ENCODE measurements around the gene AGFG1. TPM values are rescaled to one million over a fixed set of nuclear protein-coding genes. Genes with fewer than 3 reads are reported as not detected.
A peak's percentile ranks its signal among the peaks of the same experiment; 100 is the strongest.

The AGFG1 gene
- total and polyA plus RNA-seq, 5 donors: 21.5 to 65.3 (median 50.3) TPM

GRCh38 chr2:227477291-227477690, 5.3 kb downstream of the AGFG1 start:
- 88% methylated on average over 4 of the region's 4 CpGs for WGBS
- DNase-seq: no peak
- Histone ChIP-seq H3K27me3 (ENCODE audit: control insufficient read depth, insufficient read depth) (no peaks in the 10 kb centered on the region), H3K27ac (ENCODE audit: low read length) (no peak overlapping the region), H3K4me1 (ENCODE audit: control insufficient read depth, insufficient read depth, low read length) (peaks cover 2% of the 10 kb centered on the region), H3K4me3 (ENCODE audit: low read length) (no peak overlapping the region), H3K9me3 (ENCODE audit: control insufficient read depth, low read length) (no peaks in the 10 kb centered on the region)
- intact Hi-C loops (cut with DNase I): loop anchor here in 2 of 4 donors (10.0 kb wide), 2 partner anchors 72 to 288 kb away; no protein-coding TSS in a partner anchor
- ATAC-seq: no peak

- H3K27ac ChIP-seq (ENCODE audit: low read length): no peak overlapping the region
- no peaks in the 10 kb centered on the region for H3K9me3 ChIP-seq (ENCODE audit: control insufficient read depth, low read length)
- no peak overlapping the region for H3K4me3 ChIP-seq (ENCODE audit: low read length)
- DNase-seq (no peak), ATAC-seq (peak in 1 of 2 donors; percentile 60)
- WGBS: 51% methylated on average over 2 of the region's 2 CpGs
- intact Hi-C loops (cut with DNase I): loop anchor here in 2 of 4 donors (10.0 kb wide), 2 partner anchors 75 to 285 kb away; no protein-coding TSS in a partner anchor
- no peaks in the 10 kb centered on the region for H3K4me1 ChIP-seq (ENCODE audit: control insufficient read depth, insufficient read depth, low read length)
- no peaks in the 10 kb centered on the region for H3K27me3 ChIP-seq (ENCODE audit: control insufficient read depth, insufficient read depth)
Measured at GRCh38 chr2:227479865-227480475, 8.0 kb downstream of the AGFG1 start.

GRCh38 chr2:227480528-227480927, 8.6 kb downstream of the AGFG1 start:
- intact Hi-C loops (cut with DNase I): no loop called here
- no peaks in the 10 kb centered on the region for H3K9me3 ChIP-seq (ENCODE audit: control insufficient read depth, low read length)
- H3K4me3 ChIP-seq (ENCODE audit: low read length): no peak overlapping the region
- ATAC-seq: no peak
- no peak for DNase-seq
- no peaks in the 10 kb centered on the region for H3K4me1 ChIP-seq (ENCODE audit: control insufficient read depth, insufficient read depth, low read length)
- H3K27me3 ChIP-seq (ENCODE audit: control insufficient read depth, insufficient read depth): no peaks in the 10 kb centered on the region
- H3K27ac ChIP-seq (ENCODE audit: low read length): no peak overlapping the region
- 76% methylated on average over 2 of the region's 2 CpGs for WGBS

GRCh38 chr2:227482638-227483340, 10.8 kb downstream of the AGFG1 start:
- Histone ChIP-seq H3K27me3 (ENCODE audit: control insufficient read depth, insufficient read depth) (no peaks in the 10 kb centered on the region), H3K4me3 (ENCODE audit: low read length) (no peak overlapping the region), H3K9me3 (ENCODE audit: control insufficient read depth, low read length) (no peaks in the 10 kb centered on the region), H3K4me1 (ENCODE audit: control insufficient read depth, insufficient read depth, low read length) (no peaks in the 10 kb centered on the region), H3K27ac (ENCODE audit: low read length) (no peak overlapping the region)
- 76% methylated on average over 1 of the region's 1 CpG for WGBS
- intact Hi-C loops (cut with DNase I): no loop called here
- ATAC-seq: no peak
- DNase-seq: no peak

- no peak overlapping the region for H3K4me3 ChIP-seq (ENCODE audit: low read length)
- no peaks in the 10 kb centered on the region for H3K9me3 ChIP-seq (ENCODE audit: control insufficient read depth, low read length)
- no peaks in the 10 kb centered on the region for H3K4me1 ChIP-seq (ENCODE audit: control insufficient read depth, insufficient read depth, low read length)
- 100% methylated on average over 1 of the region's 1 CpG for WGBS
- no peak for DNase-seq
- H3K27me3 ChIP-seq (ENCODE audit: control insufficient read depth, insufficient read depth): no peaks in the 10 kb centered on the region
- intact Hi-C loops (cut with DNase I): no loop called here
- no peak overlapping the region for H3K27ac ChIP-seq (ENCODE audit: low read length)
- no peak for ATAC-seq
Measured at GRCh38 chr2:227485429-227485828, 13.5 kb downstream of the AGFG1 start.

GRCh38 chr2:227486688-227487087, 14.7 kb downstream of the AGFG1 start:
- no peaks in the 10 kb centered on the region for H3K9me3 ChIP-seq (ENCODE audit: control insufficient read depth, low read length)
- H3K4me1 ChIP-seq (ENCODE audit: control insufficient read depth, insufficient read depth, low read length): no peaks in the 10 kb centered on the region
- no peak overlapping the region for H3K4me3 ChIP-seq (ENCODE audit: low read length)
- WGBS: 70% methylated on average over 2 of the region's 2 CpGs
- no peak overlapping the region for H3K27ac ChIP-seq (ENCODE audit: low read length)
- ATAC-seq: no peak
- H3K27me3 ChIP-seq (ENCODE audit: control insufficient read depth, insufficient read depth): no peaks in the 10 kb centered on the region
- intact Hi-C loops (cut with DNase I): no loop called here
- no peak for DNase-seq

- H3K27me3 ChIP-seq (ENCODE audit: control insufficient read depth, insufficient read depth): no peaks in the 10 kb centered on the region
- WGBS: 87% methylated on average over 3 of the region's 3 CpGs
- DNase-seq (no peak), ATAC-seq (no peak)
- intact Hi-C loops (cut with DNase I): no loop called here
- H3K4me3 ChIP-seq (ENCODE audit: low read length): no peak overlapping the region
- H3K9me3 ChIP-seq (ENCODE audit: control insufficient read depth, low read length): no peaks in the 10 kb centered on the region
- H3K4me1 ChIP-seq (ENCODE audit: control insufficient read depth, insufficient read depth, low read length): no peaks in the 10 kb centered on the region
- H3K27ac ChIP-seq (ENCODE audit: low read length): no peak overlapping the region
Measured at GRCh38 chr2:227488045-227488444, 16.1 kb downstream of the AGFG1 start.

- DNase-seq (no peak), ATAC-seq (no peak)
- intact Hi-C loops (cut with DNase I): no loop called here
- no peak overlapping the region for H3K27ac ChIP-seq (ENCODE audit: low read length)
- H3K27me3 ChIP-seq (ENCODE audit: control insufficient read depth, insufficient read depth): no peaks in the 10 kb centered on the region
- 52% methylated on average over 3 of the region's 3 CpGs for WGBS
- no peaks in the 10 kb centered on the region for H3K9me3 ChIP-seq (ENCODE audit: control insufficient read depth, low read length)
- H3K4me1 ChIP-seq (ENCODE audit: control insufficient read depth, insufficient read depth, low read length): no peaks in the 10 kb centered on the region
- no peak overlapping the region for H3K4me3 ChIP-seq (ENCODE audit: low read length)
Measured at GRCh38 chr2:227491386-227491785, 19.4 kb downstream of the AGFG1 start.

- H3K27ac ChIP-seq (ENCODE audit: low read length): no peak overlapping the region
- H3K4me3 ChIP-seq (ENCODE audit: low read length): no peak overlapping the region
- no peaks in the 10 kb centered on the region for H3K27me3 ChIP-seq (ENCODE audit: control insufficient read depth, insufficient read depth)
- DNase-seq (no peak), ATAC-seq (no peak)
- H3K4me1 ChIP-seq (ENCODE audit: control insufficient read depth, insufficient read depth, low read length): no peaks in the 10 kb centered on the region
- 88% methylated on average over 2 of the region's 2 CpGs for WGBS
- intact Hi-C loops (cut with DNase I): no loop called here
- H3K9me3 ChIP-seq (ENCODE audit: control insufficient read depth, low read length): no peaks in the 10 kb centered on the region
Measured at GRCh38 chr2:227493524-227493923, 21.6 kb downstream of the AGFG1 start.

GRCh38 chr2:227497158-227497557, 25.2 kb downstream of the AGFG1 start:
- ATAC-seq (no peak), DNase-seq (no peak)
- H3K9me3 ChIP-seq (ENCODE audit: control insufficient read depth, low read length): no peaks in the 10 kb centered on the region
- H3K4me3 ChIP-seq (ENCODE audit: low read length): no peak overlapping the region
- WGBS: 72% methylated on average over 2 of the region's 2 CpGs
- H3K4me1 ChIP-seq (ENCODE audit: control insufficient read depth, insufficient read depth, low read length): peaks cover 6% of the 10 kb centered on the region
- H3K27ac ChIP-seq (ENCODE audit: low read length): no peak overlapping the region
- H3K27me3 ChIP-seq (ENCODE audit: control insufficient read depth, insufficient read depth): no peaks in the 10 kb centered on the region
- intact Hi-C loops (cut with DNase I): no loop called here

GRCh38 chr2:227499627-227500300, 27.8 kb downstream of the AGFG1 start:
- H3K27me3 ChIP-seq (ENCODE audit: control insufficient read depth, insufficient read depth): no peaks in the 10 kb centered on the region
- intact Hi-C loops (cut with DNase I): no loop called here
- DNase-seq (no peak), ATAC-seq (no peak)
- WGBS: 89% methylated on average over 6 of the region's 6 CpGs
- peaks cover 10% of the 10 kb centered on the region for H3K4me1 ChIP-seq (ENCODE audit: control insufficient read depth, insufficient read depth, low read length)
- no peaks in the 10 kb centered on the region for H3K9me3 ChIP-seq (ENCODE audit: control insufficient read depth, low read length)
- H3K4me3 ChIP-seq (ENCODE audit: low read length): no peak overlapping the region
- H3K27ac ChIP-seq (ENCODE audit: low read length): no peak overlapping the region
